SU-DHL-6 (cell line): Measurements from ENCODE around the gene FRAT2.

ENCODE experiments used
- CTCF ChIP-seq: fragments of 200-600 bp; sonication (generic); IDR thresholded peaks from one replicate; pipeline ENCODE4 v1.5.1; 2017; ENCODE audit warnings: antibody characterized with exemption, mild to moderate bottlenecking, low read length, moderate library complexity; ENCODE audit not compliant: insufficient read depth, poor library complexity, severe bottlenecking
- EZH2phosphoT487 ChIP-seq: fragments of 200-600 bp; sonication (generic), shearing (Covaris generic); conservative IDR thresholded peaks from 2 replicates; pipeline ENCODE4 v1.6.1; 2018; ENCODE audit warnings: mild to moderate bottlenecking, antibody characterized with exemption, low read length, moderate library complexity, mixed read lengths

- no peak for TF ChIP-seq CTCF
- TF ChIP-seq EZH2phosphoT487, result no peak
Measured at GRCh38 chr10:97378933-97379921, 44.7 kb upstream of the FRAT2 start.
